ENCODE data around the gene BCDIN3D.
A peak's percentile ranks its signal among the peaks of the same experiment; 100 is the strongest.
"Not testable (repeated sequence)": the region's sequence is repeated elsewhere in the genome, so short reads cannot be mapped to it uniquely, and the experiment has no call there.

BCDIN3D gene

DNA sequence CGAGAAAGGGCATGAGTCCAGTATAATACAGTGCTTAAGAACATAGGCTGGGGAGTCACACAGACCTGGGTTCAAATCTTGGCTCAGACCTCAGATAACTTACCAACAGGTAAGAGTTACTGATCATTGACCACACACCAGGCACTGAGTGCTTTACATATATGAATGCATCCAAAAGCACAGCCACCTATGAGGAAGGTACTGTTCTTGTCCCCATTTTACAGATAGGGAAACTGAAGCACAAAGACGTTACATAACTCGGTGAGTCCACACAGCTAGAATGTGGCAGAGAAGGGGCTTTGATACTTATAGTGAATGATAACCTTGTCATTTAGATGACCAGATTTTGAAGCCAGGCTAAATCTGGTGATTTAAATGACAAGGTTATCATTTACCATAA, 33.2 kb upstream of the BCDIN3D start:
- no peak for DNase-seq

DNA sequence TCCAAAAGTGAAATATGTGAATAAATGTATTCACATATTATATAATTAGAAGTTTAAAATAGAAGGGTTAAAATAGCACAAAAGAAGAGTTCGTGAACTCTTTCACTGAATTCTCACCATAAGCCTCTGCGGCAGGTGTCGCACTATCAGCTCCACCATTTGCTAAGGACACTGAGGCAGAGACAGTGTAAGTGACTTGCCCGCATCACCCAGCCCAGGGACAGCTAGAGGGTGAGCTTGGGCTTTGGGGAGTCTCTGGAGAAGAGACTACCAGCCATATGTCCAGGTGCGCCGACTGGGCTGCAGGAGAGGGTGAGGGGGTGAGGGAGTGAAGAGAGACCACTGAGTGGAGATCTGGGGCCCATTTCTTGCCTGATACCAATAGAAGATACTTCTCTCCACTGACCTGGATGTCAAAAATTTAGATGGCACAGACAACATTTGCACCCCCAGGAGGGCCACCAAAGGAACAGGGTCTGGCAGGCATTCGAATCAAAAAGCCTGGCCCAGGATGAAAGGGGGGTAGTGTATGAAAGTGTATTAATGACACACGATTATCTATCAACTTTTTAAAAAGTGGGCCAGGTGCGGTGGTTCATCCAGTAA, 32.3 kb upstream of the BCDIN3D start:
- DNase-seq = no peak

GRCh38 chr12:49874142-49874897, 31.4 kb upstream of the BCDIN3D start:
- DNase-seq = no peak

- DNase-seq = no peak
Observed at GRCh38 chr12:49873361-49873934, 30.5 kb upstream of the BCDIN3D start.

DNA sequence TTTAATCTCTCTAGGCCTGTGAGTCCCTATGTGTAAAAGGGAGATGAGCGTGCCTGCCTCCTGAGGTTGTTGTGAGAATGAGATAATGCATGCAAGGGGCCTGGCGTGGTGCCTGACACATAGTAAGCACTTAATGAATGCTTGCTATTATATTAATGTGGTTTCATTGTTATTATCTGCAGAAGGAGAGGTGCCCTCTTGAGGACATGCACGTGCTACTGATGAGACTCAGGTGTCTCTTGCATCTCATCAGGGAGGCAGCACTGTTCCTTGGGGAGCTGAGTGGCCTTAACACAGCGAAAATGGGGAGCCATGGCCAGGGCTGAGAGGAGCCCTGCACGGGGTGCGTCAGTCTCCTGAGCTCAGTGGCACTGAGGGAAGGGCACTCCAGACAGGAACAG, 29.9 kb upstream of the BCDIN3D start:
- DNase-seq = no peak

DNA sequence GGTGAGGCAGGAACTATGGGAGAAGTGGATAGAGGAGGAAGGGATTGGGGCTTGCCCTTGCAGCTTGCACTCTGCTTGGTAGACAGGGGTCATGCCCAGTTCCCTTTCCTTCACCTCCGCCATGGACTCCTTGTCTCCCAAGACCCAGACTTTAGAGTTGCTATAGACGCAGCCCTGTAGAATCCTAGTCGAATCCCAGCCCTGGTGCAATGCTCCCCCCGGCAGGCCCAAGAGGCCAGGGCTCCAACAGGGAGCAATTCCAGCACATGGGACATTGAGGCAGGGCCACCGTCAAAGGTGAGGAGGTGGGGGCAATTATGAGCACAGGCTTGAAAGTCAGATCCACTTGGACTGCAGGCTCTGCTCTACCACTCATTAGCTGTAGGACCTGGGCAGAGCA, 29.5 kb upstream of the BCDIN3D start:
- no peak for DNase-seq

- DNase-seq = not testable (repeated sequence)
Observed at GRCh38 chr12:49871811-49872251, 28.9 kb upstream of the BCDIN3D start.

GRCh38 chr12:49871263-49871561, 28.3 kb upstream of the BCDIN3D start:
- no peak for DNase-seq

DNA sequence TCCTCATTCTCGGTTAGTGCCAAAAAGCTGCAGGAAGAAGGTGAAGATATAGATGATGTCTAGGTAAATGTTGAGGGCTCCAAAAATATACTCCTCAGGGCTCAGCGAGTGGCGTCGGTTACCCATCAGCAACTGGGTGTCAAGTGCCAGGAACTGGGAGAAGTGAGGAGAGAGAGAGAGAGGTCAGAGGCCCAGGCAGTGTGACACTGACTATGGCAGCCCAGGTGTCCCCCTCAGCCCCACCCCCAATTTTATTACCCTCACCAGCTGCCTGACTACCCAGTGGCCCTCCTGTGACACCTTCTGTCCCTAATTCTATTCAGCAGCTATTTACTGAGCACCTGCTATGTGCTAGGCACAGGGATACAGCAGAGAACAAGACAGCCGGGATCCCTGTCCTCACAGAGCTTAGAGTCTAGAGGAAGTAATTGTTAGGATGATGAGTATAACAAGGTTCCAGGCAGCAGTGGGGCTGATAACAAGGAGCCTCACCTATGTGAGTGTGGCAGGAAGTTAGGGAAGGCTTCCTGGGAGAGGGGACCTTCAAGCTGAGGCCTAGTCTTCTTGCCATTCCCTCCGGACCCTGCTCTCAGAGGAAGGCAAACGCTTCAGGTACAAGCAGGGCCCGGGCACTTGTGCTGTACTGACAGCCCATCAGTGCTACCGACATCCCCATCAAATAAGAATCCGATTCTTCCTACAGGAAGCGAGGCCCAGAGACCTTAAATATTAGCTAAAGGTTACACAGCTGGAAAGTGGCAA, 27.8 kb upstream of the BCDIN3D start:
- DNase-seq = no peak

- DNase-seq = no peak
Observed at GRCh38 chr12:49869816-49870500, 27.1 kb upstream of the BCDIN3D start.

DNA sequence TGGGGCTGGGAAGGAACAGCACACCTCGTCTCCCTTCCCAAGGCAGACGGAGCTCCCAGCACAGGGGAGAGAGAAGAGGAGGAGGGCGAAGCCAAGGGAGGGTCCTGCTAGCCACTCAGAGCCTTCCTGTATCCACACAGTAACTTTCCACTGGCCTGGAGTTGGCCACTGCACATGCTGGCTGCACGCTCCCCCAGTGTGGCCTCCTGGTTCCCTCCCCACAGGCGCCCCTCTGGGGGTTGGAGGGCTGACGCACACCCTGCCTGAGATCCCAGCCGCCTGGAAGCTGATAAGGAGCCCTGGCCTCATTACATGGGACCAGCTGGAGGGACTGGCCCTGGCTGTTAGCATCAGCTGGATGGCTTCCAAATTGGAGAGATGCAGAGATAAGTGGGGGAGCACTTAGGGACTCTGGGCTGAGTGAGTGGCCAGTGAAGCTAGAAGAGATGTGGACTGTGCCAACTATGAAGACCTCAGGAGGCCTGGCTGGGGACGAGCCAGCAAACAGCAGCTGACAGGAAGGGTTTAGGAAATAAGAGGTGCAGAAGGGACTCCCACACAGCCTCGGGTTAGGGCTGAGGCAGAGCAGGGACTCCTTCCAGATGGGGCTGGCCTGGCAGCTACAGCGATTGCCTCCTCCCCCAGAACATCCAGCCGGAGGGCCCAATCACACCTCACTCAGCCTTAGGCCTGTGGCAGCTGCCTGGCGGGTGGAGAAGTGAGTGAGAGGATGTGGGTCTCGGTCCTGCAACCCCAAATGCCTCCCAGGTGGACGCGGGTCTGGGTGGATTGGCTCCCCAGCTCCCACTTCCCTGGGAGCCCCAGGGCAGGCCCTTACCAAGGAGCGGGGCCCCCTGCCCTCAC, 26.3 kb upstream of the BCDIN3D start:
- DNase-seq = peak; percentile 92 to 94

- DNase-seq = no peak
Observed at GRCh38 chr12:49868449-49868848, 25.5 kb upstream of the BCDIN3D start.

- DNase-seq = no peak
Observed at GRCh38 chr12:49867570-49868341, 24.9 kb upstream of the BCDIN3D start.

DNA sequence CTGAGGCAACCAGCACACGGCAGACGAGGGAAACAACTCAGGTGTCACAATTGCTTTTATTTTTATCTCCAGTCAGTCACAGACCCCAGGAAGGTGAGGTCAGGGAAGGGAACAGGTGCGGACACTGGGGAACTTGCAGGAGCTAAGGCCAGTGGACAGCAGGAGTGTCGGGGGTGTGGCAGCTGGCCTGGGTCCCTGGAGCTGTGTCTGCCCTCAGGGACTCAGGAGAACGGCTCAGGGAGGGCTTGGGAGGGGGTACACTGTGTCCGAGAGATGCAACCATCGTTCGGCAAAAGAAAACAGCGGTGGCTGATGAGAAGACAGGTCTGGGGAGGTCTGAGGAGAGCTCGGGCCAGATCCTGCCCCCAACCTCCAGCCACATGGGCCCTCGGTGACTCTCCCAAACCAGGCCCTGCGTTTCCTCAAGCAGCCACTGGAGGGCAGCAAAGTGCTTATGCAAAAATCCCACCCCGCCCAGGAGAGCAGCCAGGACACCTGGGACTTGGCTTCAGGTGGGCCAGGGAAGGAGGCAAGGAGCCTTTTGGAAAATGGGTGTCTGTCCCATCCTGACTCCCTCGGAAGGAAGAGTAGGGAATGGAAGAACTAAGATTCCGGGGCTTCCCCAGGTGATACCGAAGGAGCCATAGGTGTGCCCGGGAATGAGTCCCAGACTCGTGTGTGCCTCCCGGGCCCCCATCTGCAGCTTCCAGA, 24.1 kb upstream of the BCDIN3D start:
- peak; percentile 25 to 49 for DNase-seq

DNA sequence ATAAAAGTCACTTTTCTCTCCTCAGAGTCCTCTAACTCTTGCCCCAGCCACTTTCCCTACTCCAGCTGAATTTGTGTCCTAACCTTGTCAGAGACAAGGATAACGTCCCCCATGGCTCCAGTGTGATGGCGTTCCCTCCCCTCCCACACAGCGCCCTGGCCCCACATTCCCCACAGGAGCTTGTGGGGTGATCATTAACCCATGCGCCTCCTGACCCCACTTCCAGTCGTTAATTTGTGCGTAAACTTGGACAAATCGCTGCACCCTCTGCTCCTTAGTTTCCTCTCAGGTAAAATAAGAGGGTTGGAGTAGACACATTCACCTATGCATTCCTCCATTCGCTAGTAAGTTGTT, 22.9 kb upstream of the BCDIN3D start:
- DNase-seq = no peak

DNA sequence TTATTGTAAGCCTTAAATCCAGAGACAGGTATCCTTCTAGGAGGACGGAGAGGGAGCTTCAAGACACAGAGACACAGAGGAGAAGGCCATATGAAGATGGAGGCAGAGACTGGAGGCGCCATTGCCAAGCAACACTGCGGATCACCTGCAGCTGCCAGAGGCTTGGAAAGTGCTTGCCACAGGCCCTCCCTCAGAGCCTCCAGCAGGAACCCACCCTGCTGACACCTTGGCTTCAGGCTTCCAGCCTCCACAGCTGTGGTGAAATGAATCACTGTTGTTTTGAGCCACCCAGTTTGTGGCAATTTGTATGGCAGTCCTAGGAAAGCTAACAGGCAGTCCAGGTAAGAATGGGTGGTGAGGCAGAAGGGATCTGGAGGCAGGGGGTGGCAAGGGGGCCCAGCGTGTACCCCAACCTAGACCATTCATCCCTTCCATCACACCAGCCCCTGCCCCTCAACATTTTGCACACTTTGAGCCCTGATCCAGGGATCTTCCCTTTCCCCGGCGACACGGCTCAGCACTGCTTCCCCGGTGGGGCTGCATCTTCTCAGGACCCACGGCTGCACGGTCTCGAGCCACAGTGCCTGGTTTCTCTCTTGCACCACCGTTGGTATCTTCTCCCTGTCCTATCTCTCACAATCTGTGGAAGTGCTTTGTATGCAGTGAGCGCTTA, 22.3 kb upstream of the BCDIN3D start:
- no peak for DNase-seq

- DNase-seq = no peak
Observed at GRCh38 chr12:49864798-49865090, 21.8 kb upstream of the BCDIN3D start.

DNA sequence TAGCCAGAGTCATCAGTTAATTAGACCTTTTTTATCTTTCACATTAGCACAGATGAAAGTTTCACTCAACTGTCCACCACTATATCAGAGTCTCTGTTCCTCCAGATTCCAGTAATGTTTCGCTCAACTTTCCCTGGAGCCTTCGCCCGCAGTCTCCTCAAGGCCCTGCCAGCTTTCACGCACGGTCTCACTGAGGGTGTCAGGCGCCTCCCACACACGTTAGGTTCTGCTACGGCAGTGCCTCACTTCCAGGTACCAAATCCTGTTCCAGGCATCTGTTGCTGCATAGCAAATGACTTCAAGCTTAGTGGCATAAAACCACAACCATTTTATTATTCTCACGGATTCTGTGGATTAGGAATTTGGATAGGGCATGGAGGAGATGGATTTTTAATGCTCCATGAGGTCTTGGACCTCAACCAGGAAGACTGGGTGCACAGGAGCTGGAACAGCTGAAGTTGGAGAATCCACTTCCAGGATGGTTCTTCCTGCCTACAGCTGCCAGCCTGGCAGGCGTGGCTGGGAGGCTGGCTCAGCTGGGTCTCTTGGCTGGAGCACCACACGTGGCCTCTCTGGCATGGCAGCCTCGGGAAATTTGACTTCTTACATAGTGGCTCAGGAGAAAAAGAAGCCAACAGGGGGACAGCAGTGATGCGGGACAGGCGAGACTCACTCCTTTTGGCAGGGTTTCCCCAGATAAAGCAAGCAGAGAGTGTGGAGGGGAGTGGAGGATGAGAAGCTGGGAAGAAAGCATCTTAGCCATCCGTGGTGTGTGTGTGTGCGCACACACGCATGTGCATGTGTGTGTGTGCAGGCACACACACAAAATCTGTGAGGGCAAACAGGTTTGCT, 21.3 kb upstream of the BCDIN3D start:
- no peak for DNase-seq

DNA sequence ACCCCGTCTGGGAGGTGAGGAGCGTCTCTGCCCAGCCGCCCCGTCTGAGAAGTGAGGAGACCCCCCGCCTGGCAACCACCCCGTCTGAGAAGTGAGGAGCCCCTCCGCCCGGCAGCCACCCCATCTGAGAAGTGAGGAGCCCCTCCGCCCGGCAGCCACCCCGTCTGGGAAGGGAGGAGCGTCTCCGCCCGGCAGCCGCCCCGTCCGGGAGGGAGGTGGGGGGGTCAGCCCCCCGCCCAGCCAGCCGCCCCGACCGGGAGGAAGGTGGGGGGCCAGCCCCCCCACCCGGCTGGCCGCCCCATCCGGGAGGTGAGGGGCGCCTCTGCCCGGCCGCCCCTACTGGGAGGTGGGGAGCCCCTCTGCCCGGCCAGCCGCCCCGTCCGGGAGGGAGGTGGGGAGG, 18.0 kb upstream of the BCDIN3D start:
- DNase-seq = not testable (repeated sequence)
